Measurements from ENCODE around the gene GBP7.

The GBP7 gene

DNA sequence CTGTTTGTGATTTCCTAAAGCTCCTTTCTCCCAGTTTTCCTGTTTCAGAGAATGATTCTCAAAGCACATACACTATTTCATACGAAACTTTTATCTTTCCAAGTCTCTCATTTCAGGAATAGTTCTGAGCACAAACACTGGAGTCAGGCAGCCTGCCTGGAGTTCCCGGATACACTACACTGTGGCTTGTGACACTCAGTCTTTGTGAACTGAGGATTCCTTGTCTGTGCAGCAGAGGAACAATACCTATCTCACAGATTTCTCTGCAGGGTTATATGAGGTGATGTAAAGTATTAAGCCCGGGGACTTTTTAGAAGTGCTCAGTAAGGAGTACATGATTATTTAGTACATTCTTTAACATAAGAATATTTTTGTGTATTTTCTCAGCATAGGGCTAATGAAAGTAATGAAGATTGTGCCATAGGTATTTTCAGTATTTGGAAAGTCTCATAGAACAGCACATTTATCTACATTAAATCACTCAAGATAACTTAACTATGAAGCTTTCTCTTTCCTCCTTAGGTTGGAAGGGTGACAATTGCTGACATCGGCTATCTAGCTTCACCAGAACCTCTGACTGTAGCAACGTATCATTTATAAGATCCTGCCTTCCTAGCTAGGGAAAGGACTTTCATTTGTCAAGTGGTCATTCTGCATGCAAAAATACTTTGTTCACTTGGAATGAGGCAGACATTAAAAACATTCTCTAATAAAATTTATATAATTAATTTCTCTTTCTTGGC is 62.8 kb downstream of the GBP7 start:
- no peak for DNase-seq

DNA sequence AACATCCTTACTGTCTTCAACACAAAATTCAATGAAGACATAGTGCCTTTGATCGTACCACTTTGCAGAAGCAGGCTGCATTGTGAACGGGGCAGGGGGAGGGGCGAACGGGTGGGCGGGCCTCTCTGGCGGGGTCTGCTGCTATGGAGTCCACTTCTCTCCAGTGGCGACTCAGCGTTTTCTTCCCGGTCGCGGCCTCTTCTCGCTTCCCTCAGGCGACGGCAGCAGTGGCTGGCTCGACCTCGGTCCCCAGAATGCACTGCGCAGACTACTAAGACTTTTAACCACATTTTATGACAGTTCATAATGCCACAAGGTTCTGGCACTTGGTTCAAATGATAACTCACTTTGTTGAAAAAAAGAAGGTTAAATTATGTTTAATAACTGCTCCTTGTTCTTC is 71.1 kb downstream of the GBP7 start:
- no peak for DNase-seq

DNA sequence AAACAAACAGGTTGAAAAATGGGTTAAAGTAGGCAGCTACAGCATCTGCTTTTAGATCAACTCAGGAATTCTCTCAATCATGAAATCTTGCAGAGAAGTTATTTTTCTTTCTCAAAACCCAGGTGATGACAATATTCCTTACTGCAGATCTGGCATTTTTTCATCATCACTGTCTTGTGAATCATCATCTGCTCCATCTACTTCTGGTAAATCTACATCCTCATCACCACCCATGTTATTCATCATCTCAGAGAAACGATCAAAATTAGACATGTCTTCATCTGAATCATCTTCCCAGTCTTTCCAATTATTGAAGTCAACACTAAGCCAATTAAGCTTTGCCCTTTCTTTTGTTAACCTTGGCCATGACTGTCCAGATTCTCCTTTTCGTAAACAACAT is 71.7 kb downstream of the GBP7 start:
- DNase-seq: no peak

DNA sequence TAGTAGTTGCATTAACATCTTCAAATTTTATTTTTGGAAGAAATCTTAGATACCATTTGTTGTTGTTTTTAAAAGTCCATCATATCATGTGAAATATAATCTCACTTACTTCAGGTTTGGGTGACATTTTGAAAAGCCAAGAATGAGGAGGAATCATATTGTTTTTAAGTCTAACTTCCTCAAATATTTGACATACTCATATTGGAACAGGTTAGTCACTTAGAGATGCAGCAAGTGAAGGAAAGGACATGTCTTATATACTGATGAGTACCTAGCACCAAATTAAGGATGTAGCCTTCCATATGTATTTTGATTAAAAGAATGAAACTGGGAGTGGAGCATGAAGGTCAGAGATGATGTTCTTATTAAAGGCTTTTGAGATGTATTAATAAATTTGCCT is 73.8 kb downstream of the GBP7 start:
- DNase-seq: no peak

DNA sequence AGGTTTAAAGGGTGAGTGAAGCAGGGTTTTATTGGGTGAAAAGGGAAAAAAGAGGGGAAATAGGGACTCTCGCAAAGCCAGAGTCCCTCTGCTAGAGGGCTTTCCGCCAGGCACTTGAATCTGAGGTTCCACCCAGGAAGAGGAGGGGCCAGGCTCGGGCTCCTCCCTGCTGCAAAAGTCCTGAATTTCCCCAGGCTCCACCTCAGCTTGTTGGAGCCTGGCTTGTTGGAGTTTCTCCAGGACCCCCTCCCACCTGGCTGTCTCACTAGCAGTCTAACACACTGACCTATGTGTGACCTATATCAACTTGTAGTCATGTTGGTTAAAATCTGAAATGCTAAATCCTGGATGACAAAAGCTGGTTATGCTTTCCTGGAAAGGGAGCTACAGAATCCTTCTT is 75.4 kb downstream of the GBP7 start:
- DNase-seq: no peak

DNA sequence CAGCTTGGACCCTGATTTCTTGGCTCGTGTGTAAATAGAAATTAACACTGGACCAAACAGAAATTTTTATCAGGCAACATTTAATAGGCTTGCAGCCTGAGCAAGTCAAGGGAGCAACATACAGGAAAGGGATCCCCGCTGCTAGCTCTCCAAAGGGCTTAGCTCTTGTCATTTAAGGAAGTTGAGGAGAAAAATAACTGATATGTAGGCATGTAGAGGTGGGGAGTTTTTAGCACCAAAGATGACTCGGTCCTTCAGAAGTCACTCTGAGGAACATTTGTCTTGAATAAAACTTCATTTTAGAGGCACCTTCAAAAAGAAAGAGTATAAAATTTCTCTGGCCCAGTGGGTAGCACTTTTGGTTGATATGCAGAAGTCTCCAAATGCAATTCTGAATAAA is 76.9 kb downstream of the GBP7 start:
- DNase-seq: no peak

DNA sequence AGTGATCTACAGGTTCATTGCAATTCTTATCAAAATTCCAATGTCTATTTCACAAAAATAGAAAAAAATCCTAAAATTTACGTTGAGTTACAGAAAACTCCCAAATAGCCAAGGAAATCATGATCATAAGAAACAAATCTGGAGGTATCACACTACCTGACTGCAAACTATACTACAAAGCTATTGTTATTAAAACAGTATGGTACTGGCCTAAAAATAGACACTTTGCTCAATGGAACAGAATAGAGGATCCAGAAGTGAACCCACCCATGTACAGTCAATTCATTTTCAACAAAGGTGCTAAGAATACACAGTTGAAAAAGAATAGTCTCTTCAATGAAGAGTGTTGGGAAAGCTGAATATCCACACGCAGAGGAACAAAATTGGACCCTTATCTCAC is 80.1 kb downstream of the GBP7 start:
- no peak for DNase-seq

DNA sequence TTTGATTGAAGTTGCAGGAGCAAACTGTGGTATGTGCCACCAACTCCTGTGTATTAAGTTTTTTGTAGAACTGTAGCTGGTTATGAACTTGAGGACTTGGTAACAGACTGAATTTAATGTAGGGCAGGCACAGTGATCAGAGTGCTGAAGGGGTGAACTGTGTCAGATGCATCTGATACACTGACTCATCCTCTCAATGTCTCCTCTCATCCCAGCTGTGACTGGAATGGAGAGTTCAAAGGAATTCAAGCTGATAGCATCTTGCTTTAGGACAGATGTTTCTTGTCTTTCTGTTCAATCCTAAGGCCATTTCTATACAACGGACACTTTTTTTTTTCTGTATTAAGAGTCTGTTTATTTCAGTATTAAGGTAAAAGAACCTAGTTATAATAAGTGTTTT is 85.8 kb downstream of the GBP7 start:
- DNase-seq: no peak

DNA sequence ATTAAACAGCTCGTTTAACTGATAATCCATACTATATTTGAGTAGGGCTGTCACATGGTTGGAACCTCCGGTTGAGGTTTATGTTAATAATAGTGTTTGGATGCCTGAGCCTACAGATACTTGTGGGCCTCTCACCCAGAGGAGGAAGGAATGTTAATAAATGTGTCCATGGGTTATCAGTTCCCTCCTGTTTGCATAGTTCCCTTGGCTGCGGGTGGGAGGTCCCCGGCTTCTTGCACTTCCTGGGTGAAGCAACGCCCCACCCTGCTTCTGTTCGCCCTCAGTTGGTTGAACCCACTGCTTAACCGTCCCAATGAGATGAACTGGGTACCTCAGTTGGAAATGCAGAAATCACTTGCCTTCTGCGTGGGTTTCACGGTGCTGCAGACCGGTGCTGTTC is 87.2 kb downstream of the GBP7 start:
- DNase-seq: no peak

DNA sequence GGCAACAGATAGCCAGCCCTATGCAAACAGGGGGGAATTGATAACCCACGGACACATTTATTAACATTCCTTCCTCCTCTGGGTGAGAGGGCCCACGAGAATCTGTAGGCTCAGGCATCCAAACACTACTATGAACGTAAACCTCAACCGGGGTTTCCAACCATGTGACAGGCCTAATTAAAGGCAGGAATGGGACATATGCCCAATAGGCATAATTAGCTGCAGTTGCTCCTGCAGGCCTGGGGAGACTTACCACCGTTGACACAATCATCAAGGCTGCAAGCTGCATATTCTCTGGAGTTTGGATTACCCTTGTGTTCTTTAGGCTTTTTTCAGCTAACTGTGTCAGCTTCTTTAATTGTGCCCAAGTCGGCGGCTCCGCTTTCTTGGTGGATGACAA is 88.6 kb downstream of the GBP7 start:
- no peak for DNase-seq

DNA sequence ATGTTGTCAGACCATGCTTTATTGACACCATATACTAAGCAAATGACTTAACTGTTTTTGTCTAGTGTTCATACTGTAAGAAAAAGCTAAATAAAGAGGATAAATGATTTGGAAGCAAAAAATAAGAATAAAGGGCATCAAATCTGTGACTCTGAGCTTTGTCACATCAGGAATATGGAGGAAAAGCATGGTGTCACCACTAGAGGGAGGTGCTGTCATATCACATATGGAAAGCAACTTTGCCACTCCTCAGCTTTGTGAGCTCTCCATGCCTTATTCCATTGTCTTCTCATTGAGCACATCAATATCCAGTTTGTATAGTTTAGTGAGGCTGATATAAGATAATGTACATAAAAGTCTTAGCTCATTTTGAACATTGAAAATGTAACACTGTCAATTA is 90.0 kb downstream of the GBP7 start:
- DNase-seq: no peak

Measured in right hindlimb (tissue), 1 donor.